Fibroblast of pulmonary artery (primary cell): ENCODE results near the gene DDX54.

Experiments used
- DNase-seq: peaks from one replicate; pipeline ENCODE4 v3.0.0-alpha.2; 2010; ENCODE audit warnings: low read depth
- H3K4me3 ChIP-seq: replicated peaks from 2 replicates; pipeline ENCODE4 v1.5.1; 2011; ENCODE audit warnings: low read depth, mild to moderate bottlenecking, control low read depth, low read length, moderate library complexity
- CTCF ChIP-seq: IDR thresholded peaks from 2 replicates; pipeline ENCODE4 v1.5.1; 2011; ENCODE audit warnings: mild to moderate bottlenecking, control low read depth, low read length, inconsistent platforms; ENCODE audit errors: missing control alignments

The DDX54 gene

GRCh38 chr12:113224955-113225354, 39.7 kb upstream of the DDX54 start:
- TF ChIP-seq CTCF: no peak
- H3K4me3 ChIP-seq: no peak overlapping the region
- DNase-seq: no peak

GRCh38 chr12:113222730-113223531, 37.7 kb upstream of the DDX54 start:
- peak overlapping the region; percentile 85 for H3K4me3 ChIP-seq
- peak; percentile 94 for DNase-seq
- TF ChIP-seq CTCF: no peak

GRCh38 chr12:113221997-113222729, 36.9 kb upstream of the DDX54 start:
- DNase-seq: no peak
- TF ChIP-seq CTCF: no peak
- peak overlapping the region; percentile 85 for H3K4me3 ChIP-seq

- H3K4me3 ChIP-seq: peak within 1 kb of the TSS; percentile 85
- TF ChIP-seq CTCF: no peak
- peak; percentile 100 for DNase-seq
These were observed 36.1 kb upstream of the DDX54 start, which contains the start of gene TPCN1 for GRCh38 chr12:113221181-113221996. TSS of gene TPCN1 (plus strand) at chr12:113221464. CDS start at chr12:113226853, 5,389 bp downstream.

- DNase-seq: no peak
- H3K4me3 ChIP-seq: peak overlapping the region; percentile 71
- no peak for TF ChIP-seq CTCF
These were observed 35.4 kb upstream of the DDX54 start for GRCh38 chr12:113220593-113221180.

GRCh38 chr12:113216027-113216426, 30.7 kb upstream of the DDX54 start:
- no peak overlapping the region for H3K4me3 ChIP-seq
- no peak for TF ChIP-seq CTCF
- no peak for DNase-seq
